ENCODE data around the gene SCCPDH. TPM values are rescaled to one million over a fixed set of nuclear protein-coding genes. Genes with fewer than 3 reads are reported as not detected.

Gene SCCPDH
- total and polyA plus RNA-seq, 4 donors: 52.1 to 84.3 (median 78.5) TPM

- TF ChIP-seq HNF4G (IDR thresholded peaks at IDR 0.05) (no peak), FOXA2 (IDR thresholded peaks at IDR 0.05) (no peak), YY1 (IDR thresholded peaks at IDR 0.05) (no peak), SP1 (IDR thresholded peaks at IDR 0.05) (no peak), RXRA (IDR thresholded peaks at IDR 0.05) (no peak), ATF3 (IDR thresholded peaks at IDR 0.05) (no peak)
- H3K27ac ChIP-seq (ENCODE audit: low read depth in 1 of 2, low read length in 2 of 2): no peak overlapping the region
- H3K9ac ChIP-seq (ENCODE audit: low read depth in 1 of 2, low read length in 2 of 2): no peak overlapping the region
- DNase-seq (ENCODE audit: low spot score): no peak
- H3K27me3 ChIP-seq (ENCODE audit: control insufficient read depth in 4 of 4, insufficient read depth in 4 of 4, low read length in 3 of 4): no peaks in the 10 kb centered on the region
- no peaks in the 10 kb centered on the region for H3K9me3 ChIP-seq (ENCODE audit: control insufficient read depth in 4 of 4, low read length in 3 of 4)
- 86% methylated on average over 10 of the region's 10 CpGs for WGBS
- no peaks in the 10 kb centered on the region for H3K36me3 ChIP-seq (ENCODE audit: control insufficient read depth in 4 of 4, insufficient read depth in 3 of 4, low read depth in 1 of 4, low read length in 3 of 4)
- peaks cover 0 to 4% (median 0%) of the 10 kb centered on the region in 4 donors for H3K4me1 ChIP-seq (ENCODE audit: control insufficient read depth in 4 of 4, insufficient read depth in 4 of 4, low read length in 3 of 4)
- no peak overlapping the region for H3K4me3 ChIP-seq (ENCODE audit: low read depth in 1 of 3, low read length in 3 of 3)
Observed at GRCh38 chr1:246800756-246801155, 76.5 kb downstream of the SCCPDH start.

- WGBS: 57% methylated on average over 11 of the region's 11 CpGs
- Histone ChIP-seq H3K36me3 (ENCODE audit: control insufficient read depth in 4 of 4, insufficient read depth in 3 of 4, low read depth in 1 of 4, low read length in 3 of 4) (no peaks in the 10 kb centered on the region), H3K27ac (ENCODE audit: low read depth in 1 of 2, low read length in 2 of 2) (no peak overlapping the region), H3K4me1 (ENCODE audit: control insufficient read depth in 4 of 4, insufficient read depth in 4 of 4, low read length in 3 of 4) (peaks cover 0 to 4% (median 0%) of the 10 kb centered on the region in 4 donors), H3K9me3 (ENCODE audit: control insufficient read depth in 4 of 4, low read length in 3 of 4) (no peaks in the 10 kb centered on the region), H3K27me3 (ENCODE audit: control insufficient read depth in 4 of 4, insufficient read depth in 4 of 4, low read length in 3 of 4) (no peaks in the 10 kb centered on the region), H3K4me3 (ENCODE audit: low read depth in 1 of 3, low read length in 3 of 3) (no peak overlapping the region), H3K9ac (ENCODE audit: low read depth in 1 of 2, low read length in 2 of 2) (no peak overlapping the region)
- TF ChIP-seq HNF4A (conservative IDR thresholded peaks at IDR 0.05): peak; percentile 29 to 44
- peak; percentile 16 for TF ChIP-seq SP1 (IDR thresholded peaks at IDR 0.05)
- no peak for TF ChIP-seq YY1 (IDR thresholded peaks at IDR 0.05)
- DNase-seq (ENCODE audit: low spot score): no peak
Observed at GRCh38 chr1:246801241-246802020, 77.2 kb downstream of the SCCPDH start.

DNA sequence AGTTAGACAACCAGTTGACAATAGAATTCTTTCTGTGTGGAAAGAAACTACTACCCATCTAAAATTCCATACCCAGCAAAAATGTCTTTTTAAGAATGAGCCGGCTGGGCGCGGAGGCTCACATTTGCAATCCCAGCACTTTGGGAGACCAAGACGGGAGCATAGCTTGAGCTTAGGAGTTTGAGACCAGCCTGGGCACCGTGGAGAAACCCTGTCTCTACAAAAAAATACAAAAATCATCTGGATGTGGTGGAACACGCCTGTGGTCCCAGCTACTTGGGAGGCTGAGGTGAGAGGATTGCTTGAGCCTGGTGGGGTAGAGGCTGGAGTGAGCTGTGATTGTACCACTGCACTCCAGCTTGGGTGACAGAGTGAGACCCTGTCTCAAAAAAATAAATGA lies 79.2 kb downstream of the SCCPDH start:
- TF ChIP-seq GABPA (IDR thresholded peaks at IDR 0.05 in 1 of 2, conservative IDR thresholded peaks at IDR 0.05 in 1 of 2): no peak
- TF ChIP-seq MAX (IDR thresholded peaks at IDR 0.05): no peak
- TF ChIP-seq JUND (IDR thresholded peaks at IDR 0.05): no peak
- TF ChIP-seq FOXA2 (IDR thresholded peaks at IDR 0.05): no peak
- TF ChIP-seq, protein P1, sequence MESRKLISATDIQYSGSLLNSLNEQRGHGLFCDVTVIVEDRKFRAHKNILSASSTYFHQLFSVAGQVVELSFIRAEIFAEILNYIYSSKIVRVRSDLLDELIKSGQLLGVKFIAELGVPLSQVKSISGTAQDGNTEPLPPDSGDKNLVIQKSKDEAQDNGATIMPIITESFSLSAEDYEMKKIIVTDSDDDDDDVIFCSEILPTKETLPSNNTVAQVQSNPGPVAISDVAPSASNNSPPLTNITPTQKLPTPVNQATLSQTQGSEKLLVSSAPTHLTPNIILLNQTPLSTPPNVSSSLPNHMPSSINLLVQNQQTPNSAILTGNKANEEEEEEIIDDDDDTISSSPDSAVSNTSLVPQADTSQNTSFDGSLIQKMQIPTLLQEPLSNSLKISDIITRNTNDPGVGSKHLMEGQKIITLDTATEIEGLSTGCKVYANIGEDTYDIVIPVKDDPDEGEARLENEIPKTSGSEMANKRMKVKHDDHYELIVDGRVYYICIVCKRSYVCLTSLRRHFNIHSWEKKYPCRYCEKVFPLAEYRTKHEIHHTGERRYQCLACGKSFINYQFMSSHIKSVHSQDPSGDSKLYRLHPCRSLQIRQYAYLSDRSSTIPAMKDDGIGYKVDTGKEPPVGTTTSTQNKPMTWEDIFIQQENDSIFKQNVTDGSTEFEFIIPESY (IDR thresholded peaks at IDR 0.05): no peak
- TF ChIP-seq ATF3 (IDR thresholded peaks at IDR 0.05): no peak
- no peak for TF ChIP-seq HNF4G (IDR thresholded peaks at IDR 0.05)
- TF ChIP-seq SP1 (IDR thresholded peaks at IDR 0.05): no peak
- TF ChIP-seq HNF4A (conservative IDR thresholded peaks at IDR 0.05): no peak
- TF ChIP-seq FOXA1 (IDR thresholded peaks at IDR 0.05): no peak
- TF ChIP-seq REST (IDR thresholded peaks at IDR 0.05): no peak
- no peak for TF ChIP-seq NR2F2 (IDR thresholded peaks at IDR 0.05)
- no peak for TF ChIP-seq EGR1 (IDR thresholded peaks at IDR 0.05; ENCODE audit: low read depth in 2 of 2)
- Histone ChIP-seq H3K36me3 (ENCODE audit: control insufficient read depth in 4 of 4, insufficient read depth in 3 of 4, low read depth in 1 of 4, low read length in 3 of 4) (no peaks in the 10 kb centered on the region), H3K27me3 (ENCODE audit: control insufficient read depth in 4 of 4, insufficient read depth in 4 of 4, low read length in 3 of 4) (no peaks in the 10 kb centered on the region), H3K9me3 (ENCODE audit: control insufficient read depth in 4 of 4, low read length in 3 of 4) (no peaks in the 10 kb centered on the region), H3K4me1 (ENCODE audit: control insufficient read depth in 4 of 4, insufficient read depth in 4 of 4, low read length in 3 of 4) (peaks cover 0 to 4% (median 0%) of the 10 kb centered on the region in 4 donors), H3K4me3 (ENCODE audit: low read depth in 1 of 3, low read length in 3 of 3) (no peak overlapping the region), H3K27ac (ENCODE audit: low read depth in 1 of 2, low read length in 2 of 2) (no peak overlapping the region), H3K9ac (ENCODE audit: low read depth in 1 of 2, low read length in 2 of 2) (no peak overlapping the region)
- no peak for DNase-seq (ENCODE audit: low spot score)
- WGBS: 95% methylated on average over 6 of the region's 6 CpGs

Measured in liver (tissue), 9 donors.